Medulla oblongata (tissue), 1 donor: ENCODE results near the gene PRR23E.

Source experiments
- DNase-seq: peaks from one replicate; pipeline ENCODE4 v3.0.0-alpha.2; 2015; ENCODE audit errors: extremely low spot score

The PRR23E gene

DNA sequence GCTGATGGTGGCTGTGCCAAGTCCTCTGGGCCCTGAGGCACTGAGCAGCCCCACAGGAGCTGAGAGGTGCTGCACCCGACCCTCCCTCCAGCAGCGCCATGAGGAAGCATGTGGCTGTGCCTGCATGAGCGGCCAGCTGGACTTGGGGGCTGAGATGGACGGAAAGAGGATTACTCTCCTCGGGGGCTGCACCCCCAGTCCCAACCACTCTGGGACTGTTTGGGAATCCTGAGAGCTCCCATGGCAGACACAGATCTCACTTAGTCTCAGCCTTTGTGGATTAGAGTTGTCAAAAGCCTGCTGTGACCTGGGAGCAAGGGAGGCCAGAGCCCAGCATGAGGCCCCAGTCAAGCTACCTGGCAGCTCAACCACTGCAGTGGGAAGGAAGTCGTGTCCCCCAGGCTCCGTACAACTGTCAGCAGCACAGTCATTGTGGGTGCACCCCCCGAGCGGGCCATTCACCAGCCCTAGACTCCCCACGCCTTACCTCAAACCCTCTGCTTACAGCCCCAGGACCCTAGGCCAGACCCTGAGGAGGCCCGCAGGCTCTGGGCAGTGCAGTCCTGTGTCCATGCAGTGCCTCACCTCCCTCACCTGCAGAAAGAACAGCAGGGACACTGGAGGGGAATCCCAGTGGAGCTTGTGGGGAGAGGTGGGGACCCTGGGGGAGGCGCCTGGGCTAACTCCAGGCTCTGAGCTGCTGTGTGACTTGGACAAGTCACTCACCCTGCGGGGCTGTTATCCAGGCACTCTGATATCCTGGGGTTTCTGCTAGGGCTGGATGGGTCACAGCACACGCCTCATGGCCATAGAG lies 17.1 kb downstream of the PRR23E start:
- no peak for DNase-seq

DNA sequence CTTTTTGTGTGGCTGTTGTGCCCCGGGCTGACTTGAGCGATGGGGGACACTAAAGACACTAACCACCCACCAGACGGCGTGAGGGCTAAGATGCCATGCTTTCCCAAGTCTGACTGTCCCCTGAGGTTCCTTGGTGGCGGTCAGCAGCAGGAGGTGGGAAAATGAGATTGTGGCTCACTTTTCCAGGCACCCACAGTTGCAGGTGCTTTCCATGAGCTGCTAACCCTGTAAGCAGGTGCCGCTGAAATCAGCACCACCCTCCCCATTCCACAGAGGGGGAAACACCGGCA lies 17.7 kb downstream of the PRR23E start:
- no peak for DNase-seq

DNA sequence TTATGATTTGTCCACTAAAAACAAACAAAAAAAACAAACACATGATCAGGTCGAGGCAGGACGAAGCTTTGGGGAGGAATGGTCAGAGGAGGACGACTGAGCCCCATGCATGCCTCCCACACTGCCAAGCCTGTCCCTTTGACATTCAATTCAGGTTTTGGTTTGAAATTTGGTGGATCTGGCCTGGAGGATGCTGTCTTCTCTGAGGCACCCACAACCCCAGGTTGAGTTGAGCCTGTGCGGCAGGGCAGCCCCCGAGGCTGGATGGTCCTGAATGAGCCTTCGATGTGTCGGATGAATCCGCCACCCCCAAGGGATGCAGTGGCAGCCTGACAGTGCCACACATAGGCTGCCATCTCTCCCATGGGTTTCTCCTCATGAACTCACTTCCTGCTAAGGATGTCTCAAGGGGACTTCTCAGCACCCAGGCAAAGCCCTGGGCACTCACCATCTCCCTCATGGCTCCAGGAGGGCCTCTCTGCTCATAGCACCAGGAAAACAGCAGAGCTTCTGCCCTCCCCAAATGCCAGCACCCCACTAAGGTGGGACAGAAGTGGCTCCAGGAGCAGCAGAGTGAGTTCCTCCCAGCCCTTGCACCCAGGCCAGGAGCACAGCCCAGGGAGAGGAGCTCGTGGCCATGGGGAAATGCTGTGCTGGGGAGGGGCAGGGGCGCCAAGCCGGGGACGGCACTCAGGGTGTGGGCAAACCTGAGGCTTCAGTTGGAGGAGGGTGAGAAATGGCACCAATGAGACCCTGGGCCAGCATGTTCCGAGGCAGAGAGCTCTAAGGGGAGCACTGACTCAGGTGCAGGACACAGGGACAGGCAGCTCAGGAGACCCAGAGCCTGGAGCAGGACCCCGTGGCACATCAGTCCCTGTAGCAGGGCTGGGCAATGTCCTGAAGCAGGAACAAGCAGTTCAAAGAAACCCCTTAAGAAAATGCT lies 18.5 kb downstream of the PRR23E start:
- DNase-seq = no peak

GRCh38 chr3:127212231-127212630 lies 19.3 kb downstream of the PRR23E start:
- no peak for DNase-seq

GRCh38 chr3:127212711-127213110 lies 19.8 kb downstream of the PRR23E start:
- DNase-seq = no peak

DNA sequence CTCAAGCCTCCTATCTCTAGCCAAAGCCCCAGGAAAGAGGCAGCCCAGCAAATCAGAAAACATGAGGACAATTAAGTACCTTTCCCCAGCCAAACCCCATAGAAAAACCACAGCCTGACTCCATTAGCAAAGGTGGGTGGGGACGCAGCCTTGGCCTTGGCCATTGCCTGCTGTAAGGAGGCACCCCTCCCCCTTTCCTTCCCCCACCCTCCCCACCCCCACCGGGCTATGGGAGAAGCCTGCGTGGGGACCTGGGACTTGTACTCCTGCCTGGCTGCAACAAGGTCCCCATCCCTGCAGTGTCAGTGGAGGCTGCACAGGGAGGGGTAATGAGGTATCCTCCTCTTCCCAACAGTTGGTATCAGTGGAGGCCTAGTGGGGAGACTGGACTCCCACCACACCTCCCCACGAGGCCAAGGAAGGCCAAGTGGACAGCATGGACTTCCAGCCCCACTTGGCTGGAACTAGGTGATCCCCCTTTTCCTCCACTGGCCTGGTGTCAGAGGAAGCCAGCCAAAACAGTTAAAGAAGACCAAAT lies 20.5 kb downstream of the PRR23E start:
- no peak for DNase-seq

DNA sequence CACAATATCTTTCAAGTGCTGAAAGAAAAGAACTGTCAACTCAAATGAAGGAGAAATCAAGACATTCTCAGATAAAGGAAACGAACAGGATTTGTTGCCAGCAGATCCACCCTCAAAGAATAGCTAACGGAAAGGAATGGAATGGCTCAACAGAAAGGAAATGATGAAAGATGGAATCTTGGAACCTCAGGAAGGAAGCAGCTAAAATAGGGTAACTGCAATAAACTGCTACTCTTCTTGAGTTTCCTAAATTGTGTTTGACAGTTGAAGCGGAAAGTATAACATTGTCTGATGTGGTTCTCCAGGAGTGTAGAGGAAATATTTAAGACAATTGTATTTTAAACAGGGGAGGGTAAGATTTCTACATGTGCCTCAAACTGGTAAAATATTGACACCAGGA lies 22.0 kb downstream of the PRR23E start:
- DNase-seq = no peak

- DNase-seq = no peak
Observed at GRCh38 chr3:127215714-127216414, 22.9 kb downstream of the PRR23E start.

GRCh38 chr3:127216415-127217261 lies 23.7 kb downstream of the PRR23E start:
- DNase-seq = no peak

DNA sequence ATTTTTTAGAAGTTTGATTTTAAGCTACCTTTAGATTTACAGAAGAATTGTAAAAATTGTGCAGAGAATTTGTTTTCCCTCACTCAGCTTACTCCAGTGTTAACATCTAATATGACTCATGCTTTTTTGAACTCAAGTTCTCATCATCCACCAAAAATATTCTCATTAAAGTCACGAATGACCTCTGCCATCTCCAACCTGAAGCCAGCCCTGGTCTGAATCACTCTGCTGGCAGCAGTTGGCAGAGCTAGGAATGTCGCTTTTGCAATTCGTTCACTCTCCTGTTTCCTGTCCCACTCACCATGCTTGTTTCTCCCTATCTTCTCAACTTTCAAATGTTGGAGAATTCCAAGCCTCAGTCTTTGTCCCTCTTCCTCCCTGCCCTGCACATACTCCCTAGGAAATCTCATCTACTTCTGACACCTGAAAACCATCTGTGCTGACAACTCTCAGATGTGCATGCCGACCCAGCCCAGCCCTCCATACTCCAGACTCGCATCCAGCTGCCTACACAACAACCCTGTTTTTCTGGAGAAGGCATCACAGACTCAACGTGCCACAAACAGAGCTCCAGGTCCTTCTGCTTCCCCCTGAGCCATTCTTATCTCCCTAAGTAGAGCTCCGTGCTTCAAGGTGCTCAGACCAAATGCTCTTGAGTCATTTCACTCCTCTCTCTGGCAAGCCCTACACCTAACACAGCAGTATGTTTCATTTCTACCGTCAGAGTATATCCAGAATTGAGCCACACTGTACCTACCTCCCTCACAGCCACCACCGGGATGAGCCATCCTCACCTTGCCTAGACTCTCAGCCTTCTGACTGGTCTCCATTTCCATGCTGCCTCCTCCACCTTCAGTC lies 24.9 kb downstream of the PRR23E start:
- DNase-seq = no peak

GRCh38 chr3:127218454-127218922 lies 25.6 kb downstream of the PRR23E start:
- no peak for DNase-seq

GRCh38 chr3:127220497-127220896 lies 27.6 kb downstream of the PRR23E start:
- no peak for DNase-seq

DNA sequence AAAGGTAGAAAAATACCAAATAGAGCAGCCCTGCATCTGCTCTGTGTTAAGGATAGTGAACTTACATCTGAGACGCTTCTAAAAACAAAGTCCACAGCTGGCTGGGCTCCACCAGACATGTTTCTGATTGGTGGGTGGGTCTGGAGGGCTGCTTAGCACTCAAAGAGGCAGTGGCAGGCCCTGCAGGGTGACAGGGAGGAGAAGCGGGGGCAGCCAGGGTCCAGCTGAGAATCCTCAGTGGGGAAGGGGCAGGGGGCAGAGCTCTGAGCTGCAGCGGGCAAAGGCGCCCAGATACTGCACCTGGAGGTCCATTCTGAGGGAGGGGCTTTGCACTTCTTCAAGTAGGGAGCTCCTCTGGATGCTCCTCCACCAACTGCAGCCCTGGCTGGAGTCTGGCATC lies 28.1 kb downstream of the PRR23E start:
- no peak for DNase-seq

GRCh38 chr3:127221446-127222035 lies 28.6 kb downstream of the PRR23E start:
- DNase-seq = no peak

DNA sequence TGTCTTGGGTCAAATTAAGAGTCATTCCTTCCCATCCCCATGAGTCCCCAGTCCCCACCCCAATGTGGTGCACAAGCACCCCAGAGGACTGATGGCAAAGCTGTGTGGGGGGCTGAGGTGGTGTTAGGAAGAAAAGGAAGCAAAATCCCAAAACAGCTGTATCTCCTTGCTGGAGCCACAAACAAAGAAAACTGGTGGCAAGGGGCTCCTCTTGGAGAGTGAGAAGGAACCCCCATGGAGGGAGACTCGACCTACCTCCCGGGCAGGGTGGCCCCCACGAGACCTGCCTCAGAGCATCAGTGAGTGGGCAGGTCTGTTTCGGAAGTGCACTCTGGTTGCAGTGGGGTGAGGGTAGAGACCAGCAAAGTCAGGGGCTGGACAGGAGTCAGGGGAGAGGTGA lies 29.2 kb downstream of the PRR23E start:
- DNase-seq = no peak

- no peak for DNase-seq
Observed at GRCh38 chr3:127222664-127223063, 29.7 kb downstream of the PRR23E start.

DNA sequence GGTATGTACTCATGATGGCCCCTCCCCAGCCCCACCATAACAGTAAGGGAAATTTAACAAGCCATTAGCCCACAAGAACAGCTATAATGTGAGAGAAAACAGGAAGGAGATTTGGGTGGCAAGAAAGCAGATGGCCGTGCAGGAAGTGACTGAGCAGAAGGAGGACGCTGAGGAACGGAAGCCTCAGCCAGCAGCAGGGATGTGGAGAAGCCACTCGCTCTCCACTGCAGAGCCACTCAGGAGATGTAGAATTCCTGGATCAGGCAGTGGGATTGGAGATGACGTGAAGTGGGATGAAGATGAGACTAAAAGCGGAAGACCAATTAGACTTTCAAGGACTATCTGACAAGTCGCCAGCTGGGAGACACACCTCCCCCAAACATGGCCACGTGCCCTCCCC lies 31.2 kb downstream of the PRR23E start:
- no peak for DNase-seq

DNA sequence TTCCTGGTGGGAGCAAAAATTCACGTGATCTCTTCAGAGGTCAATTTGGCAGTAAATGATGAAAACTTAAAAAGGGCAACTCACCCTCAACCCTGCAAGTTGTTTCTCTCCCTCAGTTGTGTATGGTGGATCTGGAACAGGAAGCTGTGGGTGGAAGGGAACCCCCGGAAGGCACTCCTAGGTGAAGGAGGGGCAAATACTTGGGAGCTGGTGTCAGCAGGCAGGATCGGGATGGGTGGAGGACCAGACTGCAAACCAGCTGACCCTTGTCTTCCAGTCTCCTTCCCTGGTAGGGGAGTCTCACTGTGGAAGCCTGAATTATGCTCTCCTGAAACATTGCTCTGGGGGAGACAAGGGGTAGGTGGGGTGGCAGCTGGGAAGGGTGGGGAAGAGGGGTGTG lies 33.5 kb downstream of the PRR23E start:
- no peak for DNase-seq

GRCh38 chr3:127226946-127227842 lies 34.3 kb downstream of the PRR23E start:
- DNase-seq = no peak
